Testis (tissue), 3 donors: ENCODE results near the gene C1orf198. TPM values are rescaled to one million over a fixed set of nuclear protein-coding genes. Genes with fewer than 3 reads are reported as not detected.
A peak's percentile ranks its signal among the peaks of the same experiment; 100 is the strongest.

Experiments
- DNase-seq: peaks from one replicate; pipeline ENCODE4 v3.0.0-alpha.2; 2019
- H3K27ac ChIP-seq, 2 donors: fragments of 200-600 bp; sonication (generic); one replicate each; pipeline ENCODE4 v1.5.1; 2019
- H3K27me3 ChIP-seq: fragments of 200-600 bp; sonication (generic); one replicate; pipeline ENCODE4 v1.5.1; 2019
- H3K36me3 ChIP-seq: fragments of 200-600 bp; sonication (generic); one replicate; pipeline ENCODE4 v1.5.1; 2017; ENCODE audit warnings: low read depth; ENCODE audit errors: missing control alignments
- H3K4me1 ChIP-seq: fragments of 200-600 bp; sonication (generic); one replicate; pipeline ENCODE4 v1.5.1; 2019
- H3K4me3 ChIP-seq, 2 donors: fragments of 200-600 bp; sonication (generic); one replicate each; pipeline ENCODE4 v1.5.1; 2017 to 2019
- H3K9me3 ChIP-seq: fragments of 200-600 bp; sonication (generic); one replicate; pipeline ENCODE4 v1.5.1; 2017
- CTCF ChIP-seq, 3 experiments: fragments of 450-650 bp in 2 of 3; fragments of 200-600 bp in 1 of 3; sonication (generic) in 1 of 3; IDR thresholded peaks; one replicate each; pipeline ENCODE4 v1.5.1; 2016 to 2019; ENCODE audit warnings: antibody characterized with exemption in 3 of 3, mild to moderate bottlenecking in 2 of 3, moderate library complexity in 1 of 3
- POLR2A ChIP-seq: fragments of 450-650 bp; IDR thresholded peaks from one replicate; pipeline ENCODE4 v1.6.1; 2017; ENCODE audit warnings: antibody characterized with exemption, mild to moderate bottlenecking, moderate library complexity
- WGBS, 2 donors: methylation state at CpG; one replicate each; pipeline ENCODE4 v1.1.5; 2018; 5-methylcytosine and 5-hydroxymethylcytosine counted together
- intact Hi-C: fragments of 100-400 bp; cut with DNase I; formaldehyde crosslinking; loops from one replicate; pipeline ENCODE4 v1.15.1; 2023; ENCODE audit warnings: low total_unique reads
- polyA plus RNA-seq: library from polyadenylated mRNA; stranded (reverse); fragments of 350-450 nt; fragmentation: Illumina TruSeq; extraction: RNeasy Lipid Tissue Mini Kit (QIAGEN cat#74804); gene quantifications from one replicate; pipeline ENCODE4 v1.2.3, GENCODE V29; 2014; ENCODE audit warnings: low read depth, low replicate concordance; ENCODE audit not compliant: insufficient read depth
- total RNA-seq, 2 donors: library from RNA; depleted of rRNA; stranded (reverse); fragments of >200 nt; gene quantifications; one replicate each; pipeline ENCODE4 v1.2.3, GENCODE V29; 2016

Gene C1orf198
- total and polyA plus RNA-seq, 3 donors from 2014 or later = 14.6 to 26.6 (median 20.2) TPM

GRCh38 chr1:230798491-230798890 is 69.8 kb downstream of the C1orf198 start:
- 79 to 83% methylated on average over 5 of the region's 5 CpGs for WGBS, 2 donors
- no peaks in the 10 kb centered on the region for H3K36me3 ChIP-seq
- no peak overlapping the region for H3K4me3 ChIP-seq
- intact Hi-C loops = no loop called here
- TF ChIP-seq CTCF (IDR thresholded peaks at IDR 0.05) (no peak), POLR2A (no peak)
- no peak overlapping the region for H3K27ac ChIP-seq
- DNase-seq = no peak
- H3K9me3 ChIP-seq = no peaks in the 10 kb centered on the region
- H3K4me1 ChIP-seq = no peaks in the 10 kb centered on the region
- no peaks in the 10 kb centered on the region for H3K27me3 ChIP-seq

- intact Hi-C loops = no loop called here
Observed at GRCh38 chr1:230797942-230798365, 70.4 kb downstream of the C1orf198 start.

GRCh38 chr1:230797376-230797920 is 70.9 kb downstream of the C1orf198 start:
- H3K36me3 ChIP-seq = no peaks in the 10 kb centered on the region
- TF ChIP-seq CTCF (IDR thresholded peaks at IDR 0.05) (no peak), POLR2A (no peak)
- intact Hi-C loops = no loop called here
- no peaks in the 10 kb centered on the region for H3K27me3 ChIP-seq
- H3K27ac ChIP-seq = no peak overlapping the region
- H3K9me3 ChIP-seq = no peaks in the 10 kb centered on the region
- no peaks in the 10 kb centered on the region for H3K4me1 ChIP-seq
- WGBS, 2 donors = 79 to 83% methylated on average over 7 to 13 of the region's 13 CpGs
- H3K4me3 ChIP-seq = no peak overlapping the region
- DNase-seq = no peak

More at GRCh38 chr1:230797942-230798365, 70.4 kb downstream of the C1orf198 start:
- H3K4me1 ChIP-seq = no peaks in the 10 kb centered on the region
- DNase-seq = peak; percentile 72
- H3K9me3 ChIP-seq = no peaks in the 10 kb centered on the region
- H3K27ac ChIP-seq = no peak overlapping the region
- WGBS, 2 donors = 20 to 80% methylated on average over 3 to 7 of the region's 7 CpGs
- no peaks in the 10 kb centered on the region for H3K36me3 ChIP-seq
- no peak overlapping the region for H3K4me3 ChIP-seq
- TF ChIP-seq CTCF (IDR thresholded peaks at IDR 0.05) (peak; percentile 50 to 62 (median 51)), POLR2A (no peak)
- no peaks in the 10 kb centered on the region for H3K27me3 ChIP-seq

GRCh38 chr1:230796626-230797025 is 71.7 kb downstream of the C1orf198 start:
- 59 to 61% methylated on average over 2 of the region's 2 CpGs for WGBS, 2 donors
- no peak overlapping the region for H3K27ac ChIP-seq
- no peaks in the 10 kb centered on the region for H3K4me1 ChIP-seq
- intact Hi-C loops = no loop called here
- H3K9me3 ChIP-seq = no peaks in the 10 kb centered on the region
- H3K27me3 ChIP-seq = no peaks in the 10 kb centered on the region
- no peaks in the 10 kb centered on the region for H3K36me3 ChIP-seq
- H3K4me3 ChIP-seq = no peak overlapping the region
- DNase-seq = no peak
- TF ChIP-seq CTCF (IDR thresholded peaks at IDR 0.05) (no peak), POLR2A (no peak)

GRCh38 chr1:230794871-230795605 is 73.3 kb downstream of the C1orf198 start:
- Histone ChIP-seq H3K27ac (no peak overlapping the region), H3K4me3 (no peak overlapping the region), H3K36me3 (no peaks in the 10 kb centered on the region), H3K9me3 (no peaks in the 10 kb centered on the region), H3K27me3 (no peaks in the 10 kb centered on the region), H3K4me1 (no peaks in the 10 kb centered on the region)
- 85 to 87% methylated on average over 14 to 19 of the region's 19 CpGs for WGBS, 2 donors
- no peak for TF ChIP-seq POLR2A
- TF ChIP-seq CTCF (IDR thresholded peaks at IDR 0.05) = no peak
- DNase-seq = no peak
- intact Hi-C loops = no loop called here
